GM19397 (cell line): ENCODE data around the gene MBP.
"Not testable (repeated sequence)": the region's sequence is repeated elsewhere in the genome, so short reads cannot be mapped to it uniquely, and the experiment has no call there.

Source experiments
- ATAC-seq: cut with Tn5 transposase; IDR thresholded peaks from one replicate; pipeline ENCODE4 v1.9.1; 2021; ENCODE audit warnings: mild to moderate bottlenecking, moderate library complexity; ENCODE audit not compliant: unreplicated experiment

The MBP gene

GRCh38 chr18:77035380-77036187 is 97.0 kb downstream of the MBP start:
- ATAC-seq, result no peak

GRCh38 chr18:77033575-77033974 is 99.0 kb downstream of the MBP start:
- ATAC-seq, result no peak

GRCh38 chr18:77032181-77032701 is 100.3 kb downstream of the MBP start:
- no peak for ATAC-seq

- no peak for ATAC-seq
These were observed 100.9 kb downstream of the MBP start for GRCh38 chr18:77031662-77032061.

GRCh38 chr18:77030201-77030600 is 102.4 kb downstream of the MBP start:
- ATAC-seq, result no peak

- ATAC-seq, result no peak
These were observed 106.7 kb downstream of the MBP start for GRCh38 chr18:77025831-77026363.

GRCh38 chr18:77025123-77025522 is 107.5 kb downstream of the MBP start:
- ATAC-seq, result no peak

- ATAC-seq, result no peak
These were observed 108.1 kb downstream of the MBP start for GRCh38 chr18:77024476-77024875.

- no peak for ATAC-seq
These were observed 109.3 kb downstream of the MBP start for GRCh38 chr18:77023102-77023782.

GRCh38 chr18:77022556-77022955 is 110.0 kb downstream of the MBP start:
- no peak for ATAC-seq

- ATAC-seq, result no peak
These were observed 110.5 kb downstream of the MBP start for GRCh38 chr18:77022116-77022515.

GRCh38 chr18:77021478-77021877 is 111.1 kb downstream of the MBP start:
- ATAC-seq, result not testable (repeated sequence)

- no peak for ATAC-seq
These were observed 111.5 kb downstream of the MBP start for GRCh38 chr18:77021075-77021474.

- no peak for ATAC-seq
These were observed 112.0 kb downstream of the MBP start for GRCh38 chr18:77020561-77020960.

- no peak for ATAC-seq
These were observed 112.9 kb downstream of the MBP start for GRCh38 chr18:77019641-77020040.

GRCh38 chr18:77018650-77019049 is 113.9 kb downstream of the MBP start:
- ATAC-seq, result not testable (repeated sequence)

- no peak for ATAC-seq
These were observed 115.2 kb downstream of the MBP start for GRCh38 chr18:77017355-77017754.

- ATAC-seq, result no peak
These were observed 115.6 kb downstream of the MBP start for GRCh38 chr18:77016936-77017335.

- no peak for ATAC-seq
These were observed 116.5 kb downstream of the MBP start for GRCh38 chr18:77015771-77016710.

- ATAC-seq, result no peak
These were observed 117.4 kb downstream of the MBP start for GRCh38 chr18:77015169-77015568.

- no peak for ATAC-seq
These were observed 118.0 kb downstream of the MBP start for GRCh38 chr18:77014538-77014937.
